Skeletal muscle cell (primary cell): Measurements from ENCODE around the gene DENND1B.

Experiments
- DNase-seq: peaks from one replicate; pipeline ENCODE4 v3.0.0-alpha.2; 2010; ENCODE audit warnings: low read depth
- H3K4me3 ChIP-seq: 2 replicates; pipeline ENCODE4 v1.5.1; 2011; ENCODE audit warnings: low read depth, mild to moderate bottlenecking, control low read depth, low read length, moderate library complexity

Gene DENND1B

DNA sequence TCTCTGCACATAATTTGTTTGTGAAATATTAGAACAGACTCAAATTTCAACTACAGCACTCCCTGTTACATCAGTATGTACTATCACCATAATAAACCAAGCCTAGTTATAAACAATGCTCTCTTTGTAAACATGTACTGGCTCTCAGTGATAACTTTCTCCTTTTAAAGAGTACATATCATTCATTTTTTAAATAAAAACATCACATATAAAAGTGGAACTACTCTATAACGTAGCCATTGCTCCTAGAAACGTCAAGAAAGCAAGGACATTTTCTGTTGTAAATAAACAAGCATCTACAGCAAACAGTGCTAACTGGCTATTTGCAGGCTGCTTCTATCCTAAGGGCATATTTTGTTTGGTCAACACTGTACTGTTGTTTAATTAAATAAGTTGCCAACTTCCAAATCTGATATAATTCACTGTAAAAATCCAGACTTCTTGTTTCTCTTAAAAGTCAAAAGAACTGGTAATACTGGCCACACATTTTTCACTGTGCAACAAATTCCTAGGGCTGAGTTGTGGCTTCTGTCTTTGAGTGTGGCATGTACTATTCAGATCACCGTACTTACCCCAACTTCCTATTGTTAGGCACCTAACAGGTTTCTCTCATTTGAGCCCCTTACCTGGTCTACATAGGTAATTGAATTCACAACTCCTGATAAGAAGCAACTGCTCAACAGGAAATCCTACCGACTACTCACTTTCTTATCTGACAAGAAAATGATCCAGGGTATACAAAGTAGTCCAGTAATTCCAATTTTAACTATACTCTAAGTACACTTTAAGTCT is 111.9 kb downstream of the DENND1B start:
- no peak overlapping the region for H3K4me3 ChIP-seq
- DNase-seq = no peak

DNA sequence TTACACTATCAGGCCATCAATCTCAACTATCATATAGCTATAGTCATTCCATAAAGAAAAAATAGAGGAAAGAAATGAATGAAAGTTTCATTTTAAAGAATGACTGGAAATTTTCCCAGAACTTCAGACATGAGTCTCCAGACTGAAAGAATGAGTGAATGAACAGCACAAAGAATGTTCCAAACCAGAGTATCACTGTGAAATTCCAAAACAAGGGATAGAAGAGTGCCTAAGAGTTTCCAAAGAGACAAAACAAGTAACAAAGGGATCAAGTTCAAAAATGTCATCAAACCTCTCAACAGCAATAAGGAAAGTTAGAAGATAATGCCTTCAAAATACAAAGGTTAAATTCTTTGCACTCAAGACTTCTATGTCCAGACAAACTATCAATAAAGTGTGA is 114.9 kb downstream of the DENND1B start:
- no peak overlapping the region for H3K4me3 ChIP-seq
- DNase-seq = no peak

DNA sequence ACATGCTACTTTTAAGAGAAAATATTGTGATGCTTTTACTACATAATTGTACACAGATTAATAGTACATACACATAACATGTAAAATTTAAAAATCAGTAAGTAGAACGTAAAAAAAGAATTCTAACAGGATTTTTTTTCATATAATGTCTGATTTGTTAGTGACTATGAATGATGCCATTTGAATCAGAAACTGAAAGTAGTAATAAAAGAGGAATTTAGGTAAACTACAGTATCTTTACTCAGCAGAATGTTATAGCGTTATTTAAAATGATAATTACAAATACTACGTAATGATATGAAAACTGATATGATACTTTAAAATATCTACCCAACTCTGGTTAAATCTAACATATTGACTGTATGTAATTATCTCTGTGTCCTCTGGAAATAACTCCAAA is 116.1 kb downstream of the DENND1B start:
- H3K4me3 ChIP-seq = no peak overlapping the region
- DNase-seq = no peak

DNA sequence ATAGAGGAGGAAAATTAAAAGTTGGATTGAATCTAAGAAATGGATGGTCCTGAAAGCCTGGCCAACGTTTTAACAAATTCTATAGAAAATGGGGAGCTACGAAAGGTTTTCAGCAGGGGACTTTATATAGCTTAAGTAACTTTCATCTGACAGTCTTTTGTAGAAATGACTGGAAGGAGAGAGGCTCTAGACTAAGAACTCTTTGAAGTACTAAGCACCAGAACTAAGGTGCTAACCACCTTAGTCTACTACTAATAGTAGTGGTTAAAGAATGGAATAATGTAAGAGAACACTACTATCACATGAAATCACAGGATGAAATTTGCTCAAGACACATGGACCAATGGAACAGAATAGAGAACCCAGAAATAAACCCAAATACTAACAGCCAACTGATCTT is 126.1 kb downstream of the DENND1B start:
- no peak for DNase-seq
- no peak overlapping the region for H3K4me3 ChIP-seq

DNA sequence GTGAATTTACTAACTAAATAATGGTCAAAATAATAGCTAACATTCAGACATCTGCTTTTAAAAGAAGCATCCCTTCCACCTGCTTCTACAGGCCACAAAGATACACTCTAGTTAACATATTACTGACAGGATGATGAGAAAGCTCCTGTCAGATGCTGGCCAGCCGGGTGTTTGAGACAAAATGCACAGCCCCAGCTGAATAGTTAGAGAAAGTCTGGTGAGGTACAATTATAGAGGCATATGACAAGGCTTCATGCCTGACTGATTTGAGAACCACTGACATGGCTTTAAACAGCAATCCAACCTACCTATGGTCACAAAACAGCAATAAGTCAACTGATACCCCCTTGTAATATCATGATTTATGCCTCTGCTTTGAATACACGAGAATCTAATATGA is 137.0 kb downstream of the DENND1B start:
- DNase-seq = no peak
- H3K4me3 ChIP-seq = no peak overlapping the region

DNA sequence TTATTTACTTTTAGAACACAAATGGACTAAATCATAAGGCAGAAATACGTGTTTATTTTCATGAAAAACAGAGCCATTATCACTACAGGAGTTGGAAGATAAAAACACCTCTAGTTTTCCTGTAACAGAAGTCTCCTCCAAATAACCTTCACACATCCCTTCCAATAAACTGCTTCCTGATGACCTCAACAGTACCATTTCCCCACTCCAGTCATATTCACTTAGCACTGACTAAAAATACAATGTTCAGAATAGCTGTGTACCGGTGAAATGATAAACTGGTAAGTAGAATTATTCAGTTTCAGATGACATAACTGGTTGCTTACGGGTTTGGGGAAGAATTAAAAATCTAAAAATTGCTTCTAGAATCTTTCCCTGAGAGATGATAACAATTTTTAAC is 137.9 kb downstream of the DENND1B start:
- DNase-seq = no peak
- H3K4me3 ChIP-seq = no peak overlapping the region

DNA sequence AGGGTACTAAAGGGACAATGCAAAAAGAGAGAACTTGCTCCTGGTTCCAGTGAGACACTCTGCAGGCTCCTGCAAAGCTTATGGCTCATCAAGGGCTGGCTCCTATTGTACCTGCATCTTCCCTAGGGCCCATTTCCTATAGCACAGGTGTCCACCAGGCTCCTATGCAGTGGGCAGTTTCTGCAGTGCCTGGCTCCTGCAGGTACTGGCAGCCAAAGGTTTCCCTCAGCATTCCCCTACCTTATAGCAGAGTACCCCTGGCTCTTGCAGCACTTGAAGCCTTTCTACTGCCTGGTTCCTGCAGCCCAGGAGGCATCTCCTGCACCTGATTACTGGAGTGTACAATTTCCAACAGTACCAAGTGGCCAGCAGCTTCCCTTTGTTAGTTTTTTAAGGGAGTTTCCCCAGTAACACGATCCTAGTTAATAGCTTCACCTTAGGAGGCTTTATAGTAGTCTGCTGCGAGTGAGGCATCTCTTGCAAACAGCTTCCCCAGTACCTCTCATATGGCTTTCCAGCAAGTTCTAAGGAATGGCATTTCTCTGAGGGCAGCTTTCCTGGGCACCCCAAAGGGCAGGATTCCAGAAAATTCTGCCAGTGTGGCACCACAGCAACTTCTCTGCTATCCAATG is 141.7 kb downstream of the DENND1B start:
- no peak overlapping the region for H3K4me3 ChIP-seq
- DNase-seq = no peak

DNA sequence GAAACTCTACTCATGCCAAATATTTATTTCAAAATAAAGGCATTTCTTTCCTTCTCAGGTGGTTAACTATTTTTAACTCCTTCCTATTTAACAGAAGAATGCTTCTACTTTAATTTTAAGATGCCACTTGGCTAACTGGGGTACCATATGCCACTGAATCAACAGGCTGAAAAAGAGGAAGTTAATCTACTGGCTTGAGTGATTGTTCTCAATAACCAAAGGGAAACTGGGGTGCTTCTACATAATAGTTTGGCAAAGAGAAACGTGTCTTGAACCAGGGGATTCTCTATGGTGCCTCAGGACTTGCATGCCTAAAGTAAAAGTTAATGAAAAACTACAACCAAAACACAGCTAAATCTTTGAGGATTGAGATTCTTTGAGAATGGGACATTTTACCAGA is 142.6 kb downstream of the DENND1B start:
- DNase-seq = no peak
- no peak overlapping the region for H3K4me3 ChIP-seq

DNA sequence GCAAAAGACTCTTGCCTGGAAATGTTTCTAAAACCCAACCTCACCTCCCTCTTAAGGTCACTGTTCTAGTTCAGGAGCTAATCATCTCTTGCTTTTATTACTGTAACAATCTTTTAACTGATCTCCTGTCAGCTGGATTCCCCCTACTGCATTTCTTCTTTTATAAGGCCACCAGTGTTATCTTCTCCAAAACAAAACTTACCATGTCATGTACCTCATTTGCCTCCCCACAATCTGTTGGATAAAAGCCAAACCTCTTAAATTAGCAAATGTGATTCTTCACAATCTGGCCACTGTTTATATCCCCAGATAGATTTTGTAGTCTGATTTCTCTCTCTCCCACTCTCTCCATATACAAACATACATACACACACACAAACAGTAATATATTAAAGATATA is 143.3 kb downstream of the DENND1B start:
- DNase-seq = no peak
- no peak overlapping the region for H3K4me3 ChIP-seq

DNA sequence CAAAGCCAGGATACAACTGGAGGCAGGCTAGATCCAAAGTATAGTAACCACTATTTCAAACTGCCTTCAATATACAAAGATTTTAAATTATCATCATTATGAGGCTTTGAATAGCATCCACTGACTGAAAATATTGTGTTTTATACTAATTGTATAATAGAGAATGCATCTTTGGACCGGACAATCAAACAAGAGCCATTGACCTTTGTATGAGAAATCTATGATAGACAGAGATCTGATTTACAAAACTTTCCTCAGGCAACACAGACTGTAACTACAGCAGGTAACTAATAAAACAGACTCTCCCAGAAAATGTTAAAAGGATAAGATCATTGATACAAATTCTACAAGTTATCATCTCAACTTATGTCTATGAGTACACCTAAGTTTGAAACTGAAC is 152.9 kb downstream of the DENND1B start:
- DNase-seq = no peak
- H3K4me3 ChIP-seq = no peak overlapping the region

DNA sequence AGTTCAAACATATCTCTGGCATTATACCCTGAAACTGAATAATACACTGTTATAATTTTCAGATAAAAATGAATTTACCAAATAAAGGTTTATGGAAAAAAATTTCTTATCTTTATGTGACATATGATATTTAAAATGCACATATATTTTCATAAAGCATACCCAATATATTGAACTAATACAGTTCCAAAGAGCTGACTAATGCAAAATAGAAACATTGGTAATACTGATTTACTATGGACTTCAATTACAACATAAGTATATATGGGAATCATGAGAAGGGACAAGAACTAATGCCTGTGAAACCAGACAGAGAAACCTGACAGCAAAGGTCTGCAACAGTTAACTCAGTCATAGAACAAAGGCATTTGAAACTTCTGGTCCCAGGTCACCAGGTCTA is 153.5 kb downstream of the DENND1B start:
- H3K4me3 ChIP-seq = no peak overlapping the region
- DNase-seq = no peak

DNA sequence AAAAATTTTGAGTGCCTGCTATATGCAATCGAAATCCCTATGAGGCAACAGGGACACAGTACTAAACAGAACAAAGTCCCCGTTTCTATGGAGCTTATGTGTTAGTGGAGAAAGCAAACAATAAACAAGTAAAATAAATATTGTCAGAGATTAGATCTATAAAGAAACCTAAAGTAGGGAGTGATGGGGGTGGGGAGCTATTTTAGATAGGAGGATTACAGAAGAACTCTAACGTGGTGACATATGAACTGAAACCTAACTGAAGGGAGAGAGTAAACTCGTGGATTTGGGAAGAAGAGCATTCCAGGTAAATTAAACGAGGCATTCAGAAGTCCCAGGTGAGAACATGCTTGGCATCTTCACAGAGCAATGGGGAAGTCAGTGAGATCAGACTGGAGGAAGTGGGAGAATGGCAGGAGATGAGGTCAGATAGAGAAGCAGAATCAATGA is 154.5 kb downstream of the DENND1B start:
- no peak for DNase-seq
- no peak overlapping the region for H3K4me3 ChIP-seq

DNA sequence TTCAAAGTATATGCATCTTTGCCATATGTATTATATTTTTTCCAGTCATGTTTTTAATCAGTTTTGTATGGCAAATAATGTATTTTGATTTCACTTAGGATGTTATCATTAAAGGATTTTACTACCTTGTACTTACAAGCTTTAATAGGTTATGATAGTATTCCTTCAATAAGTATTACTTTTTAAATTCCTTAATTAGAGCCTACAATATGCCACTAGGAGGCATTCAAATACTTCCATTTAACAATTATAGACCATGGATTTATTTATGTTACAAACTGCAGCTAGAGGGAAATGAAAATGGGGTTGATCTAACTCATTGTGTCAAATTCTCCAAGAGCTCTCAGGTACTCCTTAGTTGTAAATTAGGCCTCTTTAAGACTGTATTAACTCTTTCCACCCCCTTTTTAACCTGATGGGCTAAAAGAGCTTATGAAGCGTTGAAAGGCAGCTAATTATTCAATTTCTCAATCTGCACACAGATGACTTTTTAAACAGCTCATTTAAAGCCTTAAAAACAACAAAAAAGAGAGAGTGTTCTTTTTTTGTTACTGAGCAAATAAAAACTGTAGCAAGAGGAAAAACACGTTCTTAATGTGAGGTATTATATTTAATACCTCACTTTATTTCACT is 156.2 kb downstream of the DENND1B start:
- no peak for DNase-seq
- H3K4me3 ChIP-seq = no peak overlapping the region

DNA sequence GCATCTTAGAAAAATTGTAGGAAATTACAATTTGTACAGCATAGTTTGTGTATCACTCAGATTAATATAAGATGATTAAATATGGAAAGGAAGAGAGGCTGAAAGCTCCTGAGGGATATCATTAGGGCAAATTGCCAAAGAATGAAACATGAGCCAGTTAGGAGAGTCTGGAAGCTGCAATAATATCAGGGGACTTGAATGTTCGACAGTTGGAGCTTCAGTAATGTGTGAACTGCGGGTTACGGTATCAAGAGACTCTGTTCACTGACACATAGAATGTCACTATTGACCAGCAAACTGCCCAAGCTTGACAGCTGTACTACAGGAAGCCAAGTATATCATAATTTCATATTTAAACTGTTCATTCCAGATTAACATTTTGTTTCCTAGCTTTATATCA is 157.2 kb downstream of the DENND1B start:
- H3K4me3 ChIP-seq = no peak overlapping the region
- peak; percentile 9 for DNase-seq

DNA sequence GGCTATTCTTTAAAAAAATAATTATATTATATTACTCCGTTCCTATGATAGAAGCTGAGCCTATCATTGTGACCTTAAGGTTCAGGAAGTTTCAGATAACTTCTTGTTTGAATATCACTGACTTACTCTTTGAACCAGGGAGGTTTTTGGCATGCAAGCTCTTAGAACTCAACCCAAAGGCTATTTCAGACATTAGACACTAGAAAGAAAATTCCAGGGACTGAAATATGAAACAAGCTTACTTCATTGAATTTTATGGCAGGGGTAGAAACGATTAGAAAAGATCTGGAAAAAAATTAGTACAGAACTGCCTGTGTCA is 159.6 kb downstream of the DENND1B start:
- no peak for DNase-seq
- H3K4me3 ChIP-seq = no peak overlapping the region

DNA sequence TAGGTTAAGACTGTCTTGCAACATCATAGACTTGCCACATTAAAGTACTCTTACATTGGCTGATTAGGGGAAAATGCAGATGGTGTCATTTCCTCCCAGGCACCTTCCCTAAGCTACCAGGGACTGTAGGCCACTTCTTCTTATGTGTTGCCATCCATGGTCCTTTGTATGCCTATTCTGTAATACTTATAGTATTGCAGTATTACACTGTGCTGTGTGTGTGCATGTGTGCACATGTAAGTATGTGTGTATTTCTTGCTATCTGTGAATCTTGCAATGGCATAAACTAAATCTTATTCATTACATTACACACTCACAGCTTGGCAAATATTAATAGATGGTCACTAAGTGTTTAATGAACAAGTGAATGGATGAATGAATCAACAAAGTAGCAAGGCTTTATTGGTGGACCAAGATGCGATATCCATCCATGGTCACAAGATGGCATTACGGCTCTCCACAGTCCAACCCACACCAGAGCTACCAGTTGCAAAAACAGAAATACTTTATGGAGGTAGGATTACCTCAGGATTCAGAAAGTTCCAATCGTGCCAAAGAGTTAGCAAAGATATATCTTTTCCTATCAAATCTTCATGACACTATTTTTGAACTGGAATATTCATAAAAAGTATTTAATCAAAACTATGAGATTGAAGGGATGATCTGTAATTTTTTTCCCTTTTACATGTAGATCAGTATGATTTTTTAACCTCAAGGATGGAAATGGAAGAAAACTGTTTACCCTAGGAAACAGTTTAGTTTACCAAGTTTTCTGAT is 160.2 kb downstream of the DENND1B start:
- no peak overlapping the region for H3K4me3 ChIP-seq
- DNase-seq = no peak

DNA sequence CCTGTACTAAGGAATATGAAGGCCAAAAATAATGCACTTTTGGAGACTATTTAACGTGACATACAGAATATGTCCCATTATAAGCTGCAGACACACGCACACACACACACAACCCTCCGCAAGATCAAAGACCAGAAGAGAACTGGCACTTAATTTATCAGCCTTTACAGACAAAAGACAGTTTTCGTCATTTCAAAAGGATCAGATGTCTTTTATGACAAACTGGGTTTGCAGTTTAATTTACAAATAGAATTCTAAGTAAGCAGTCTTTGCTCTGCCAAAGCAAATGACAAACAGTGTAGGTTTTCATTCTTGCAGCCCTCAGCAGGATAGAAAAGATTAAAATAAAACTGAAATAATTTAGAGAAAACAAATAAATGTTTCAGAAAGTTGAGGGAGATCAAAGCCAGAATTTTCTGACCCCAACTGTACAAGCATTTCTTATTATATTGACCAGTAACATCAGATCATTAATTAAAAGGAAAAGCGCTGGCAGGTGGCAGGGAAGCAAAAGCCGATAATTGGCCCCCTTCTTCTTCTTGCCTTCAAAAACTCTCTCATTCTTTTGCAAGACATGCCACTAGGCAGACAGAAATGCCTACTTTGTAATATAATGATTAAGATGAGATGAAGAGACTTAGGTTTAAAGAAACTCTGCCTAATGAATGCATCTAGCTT is 169.0 kb downstream of the DENND1B start:
- no peak for DNase-seq
- H3K4me3 ChIP-seq = no peak overlapping the region

DNA sequence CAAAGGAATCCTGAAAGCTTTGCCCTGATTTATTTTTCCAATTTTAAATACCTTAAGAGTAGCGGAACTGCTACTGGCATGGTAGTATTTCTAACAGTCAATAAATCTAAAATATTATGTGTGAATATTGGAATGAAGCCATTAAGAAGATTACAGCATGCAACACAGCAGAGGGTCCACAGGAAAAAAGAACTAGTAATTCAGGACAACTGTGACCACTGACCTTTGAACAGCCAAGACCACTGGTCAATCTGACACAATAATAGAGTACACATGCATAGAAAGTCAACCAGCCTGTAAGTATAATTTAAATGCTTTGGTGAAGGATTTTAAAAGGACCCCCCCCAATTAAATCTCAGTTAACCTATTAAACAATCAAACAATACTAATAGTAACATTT is 171.0 kb downstream of the DENND1B start:
- DNase-seq = no peak

DNA sequence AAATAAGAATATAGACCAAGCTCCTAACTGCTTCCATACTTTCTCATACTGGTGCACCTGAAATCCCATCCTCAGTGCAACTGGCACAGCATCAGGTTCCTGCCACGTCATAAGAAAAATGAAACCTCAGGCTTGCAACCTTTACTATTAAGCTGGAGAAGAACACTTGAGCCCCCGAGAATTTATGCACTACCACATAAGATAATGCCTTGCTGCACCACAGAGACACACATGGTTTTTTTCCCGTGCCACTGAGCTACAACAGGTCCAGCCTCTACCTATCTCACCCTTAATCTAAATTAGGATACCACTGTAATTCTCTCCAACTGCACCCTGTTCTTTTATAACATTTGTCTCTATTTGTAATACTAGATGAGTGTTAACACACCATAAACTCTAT is 174.5 kb downstream of the DENND1B start:
- no peak for DNase-seq

More for the DNA sequence above, 171.0 kb downstream of the DENND1B start:
- no peak overlapping the region for H3K4me3 ChIP-seq

DNA sequence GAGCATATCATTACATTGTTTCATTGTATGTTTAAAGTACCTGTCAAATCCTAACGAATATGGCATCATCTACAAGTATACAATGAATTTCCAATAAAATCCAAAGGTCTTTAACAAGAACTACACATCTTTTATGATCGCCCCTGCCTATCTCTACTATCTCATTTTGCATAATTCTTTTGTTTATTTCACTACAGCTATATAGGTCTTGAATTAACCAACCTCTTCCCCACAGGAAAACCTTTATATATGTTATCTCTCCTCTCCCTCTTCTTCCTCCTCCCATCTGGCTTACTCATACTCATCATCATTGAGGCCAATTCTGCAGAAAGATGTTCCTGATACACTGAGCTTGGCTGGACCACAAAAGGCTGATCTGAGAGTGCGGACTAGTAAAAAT is 175.5 kb downstream of the DENND1B start:
- no peak overlapping the region for H3K4me3 ChIP-seq
- no peak for DNase-seq

More for the DNA sequence above, 174.5 kb downstream of the DENND1B start:
- H3K4me3 ChIP-seq = no peak overlapping the region
